Spleen (tissue), 11 donors: ENCODE measurements around the gene NUP210L. TPM values are rescaled to one million over a fixed set of nuclear protein-coding genes. Genes with fewer than 3 reads are reported as not detected.
"Not testable (repeated sequence)": the region's sequence is repeated elsewhere in the genome, so short reads cannot be mapped to it uniquely, and the experiment has no call there.

ENCODE experiments used
- DNase-seq: peaks from one replicate; pipeline ENCODE4 v3.0.0-alpha.2; 2020
- H3K27ac ChIP-seq, 8 donors: fragments of 200-600 bp; sonication (generic) in 7 of 8; 1 replicate in 4 of 8; 2 replicates in 4 of 8; pipeline versions ENCODE4 v1.5.0 to v1.8.0; 2016 to 2021; ENCODE audit warnings: inconsistent platforms in 4 of 8, mild to moderate bottlenecking in 4 of 8, moderate library complexity in 1 of 8
- H3K27me3 ChIP-seq, 7 donors: fragments of 200-600 bp; sonication (generic) in 6 of 7; replicated peaks in 1 of 7; 1 replicate in 4 of 7; 2 replicates in 3 of 7; pipeline versions ENCODE4 v1.5.0 to v1.8.0; 2016 to 2021; ENCODE audit warnings: inconsistent platforms in 3 of 7, mild to moderate bottlenecking in 1 of 7
- H3K36me3 ChIP-seq, 6 donors: fragments of 200-600 bp; sonication (generic) in 5 of 6; 1 replicate in 4 of 6; 2 replicates in 2 of 6; pipeline versions ENCODE4 v1.5.0 to v1.8.0; 2016 to 2021; ENCODE audit warnings: inconsistent platforms in 2 of 6
- H3K4me1 ChIP-seq, 6 donors: fragments of 200-600 bp; sonication (generic) in 5 of 6; 1 replicate in 3 of 6; 2 replicates in 3 of 6; pipeline versions ENCODE4 v1.5.0 to v1.8.0; 2016 to 2021; ENCODE audit warnings: inconsistent platforms in 3 of 6
- H3K4me3 ChIP-seq, 8 donors: fragments of 200-600 bp; sonication (generic) in 7 of 8; 1 replicate in 4 of 8; 2 replicates in 4 of 8; pipeline versions ENCODE4 v1.5.0 to v1.8.0; 2016 to 2021; ENCODE audit warnings: inconsistent platforms in 4 of 8, mild to moderate bottlenecking in 4 of 8, moderate library complexity in 2 of 8
- H3K9me3 ChIP-seq, 8 donors: fragments of 200-600 bp; sonication (generic) in 7 of 8; 1 replicate in 4 of 8; 2 replicates in 4 of 8; pipeline versions ENCODE4 v1.5.0 to v1.8.0; 2016 to 2021; ENCODE audit warnings: inconsistent platforms in 4 of 8
- POLR2A ChIP-seq, 3 donors: fragments of 450-650 bp; IDR thresholded peaks; one replicate each; pipeline ENCODE4 v1.5.1; 2017; ENCODE audit warnings: antibody characterized with exemption in 3 of 3, mild to moderate bottlenecking in 1 of 3
- POLR2AphosphoS5 ChIP-seq, 3 donors: sonication (generic); formaldehyde crosslinking; IDR thresholded peaks; one replicate each; pipeline ENCODE4 v1.5.1; 2017; ENCODE audit warnings: antibody characterized with exemption in 3 of 3
- WGBS, 5 donors: extraction: QIAGEN DNeasy Blood & Tissue Kit in 3 of 5; methylation state at CpG; one replicate each; pipeline versions ENCODE4 v1.1.5 to v1.1.7; 2013 to 2018; 5-methylcytosine and 5-hydroxymethylcytosine counted together
- intact Hi-C: fragments of 100-400 bp; cut with DNase I; formaldehyde crosslinking; loops from one replicate; pipeline ENCODE4 v1.15.0; 2023; ENCODE audit warnings: low total_unique reads
- polyA plus RNA-seq, 3 donors: library from polyadenylated mRNA; stranded (reverse); fragments of 200-250 nt; gene quantifications; one replicate each; pipeline ENCODE4 v1.2.1, GENCODE V29; 2013
- total RNA-seq, 7 donors: library from RNA; depleted of rRNA in 3 of 7; stranded (reverse); fragments of >200 nt in 3 of 7; fragmentation: NEBNext Ultra II Directional in 4 of 7; extraction: Animal tissue kit (Norgen Biotek cat#: 25700) in 4 of 7; gene quantifications; one replicate each; pipeline versions ENCODE4 v1.1.0 to v1.2.1, GENCODE V29; 2016 to 2021
- TF ChIP-seq, protein P1 (sequence below), 11 experiments: fragments of 200-600 bp in 7 of 11; fragments of 450-650 bp in 4 of 11; sonication (generic) in 4 of 11; IDR thresholded peaks in 8 of 11; conservative IDR thresholded peaks in 3 of 11; 1 replicate in 7 of 11; 2 replicates in 4 of 11; pipeline versions ENCODE4 v1.4.0 to v1.8.0; 2016 to 2021; ENCODE audit warnings: antibody characterized with exemption in 11 of 11, inconsistent platforms in 4 of 11, mild to moderate bottlenecking in 1 of 11
- donor health status: healthy with polysubstance abuse.
- donor health status: DM: no; HTN: no; CAD: no; lungs with moderate emphysema.
- donor health status: DM: no; HTN: no; CAD: no.
- donor health status: Bipolar disorder and iron deficiency.
- donor health status: healthy.
- donor health status: DM: no; HTN: no; CAD: no.
- donor health status: DM: yes; HTN: yes; CAD: no.

The NUP210L gene
- total and polyA plus RNA-seq, 10 donors: 0.02 to 0.34 (median 0.09) TPM; not detected in 4

DNA sequence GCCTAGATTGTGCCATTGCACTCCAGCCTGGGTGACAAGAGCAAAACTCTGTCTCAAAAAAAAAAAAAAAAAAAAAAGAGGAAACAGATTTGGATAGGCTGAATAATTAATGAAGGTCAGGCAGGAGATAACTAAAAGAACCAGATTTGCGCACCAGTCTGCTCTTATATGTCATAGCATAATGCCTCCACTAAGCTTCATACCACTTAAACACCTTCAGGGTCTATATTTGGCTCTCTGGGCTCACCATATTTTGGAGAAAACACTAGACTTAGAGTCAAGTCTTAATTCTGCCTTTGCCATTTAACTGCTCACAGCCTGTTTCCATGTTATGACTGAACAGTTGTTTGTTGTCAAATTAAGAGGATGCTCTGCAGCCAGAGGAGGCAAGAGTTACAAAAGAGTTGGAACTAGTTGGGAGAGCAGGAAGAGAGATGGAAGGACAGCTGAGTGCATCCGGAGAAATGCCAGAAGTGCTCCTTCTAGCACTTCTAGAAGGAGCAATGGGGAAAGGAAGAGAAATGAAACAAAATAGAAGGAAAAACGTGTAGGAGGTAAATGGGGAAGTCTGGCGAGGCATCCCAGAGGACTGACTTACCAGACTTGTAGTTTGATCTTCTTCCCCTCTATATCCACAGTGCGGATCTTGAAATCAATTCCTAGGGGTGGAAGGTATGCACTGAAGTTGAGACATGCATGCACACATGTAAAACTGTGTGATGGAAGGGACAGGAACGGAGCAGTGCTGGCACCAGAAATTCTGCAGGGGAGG is 170.6 kb downstream of the NUP210L start:
- Histone ChIP-seq H3K27ac (peak overlapping the region in 7 of 8 donors; percentile 82 to 91 (median 84)), H3K4me1 (peaks cover 24 to 75% (median 54%) of the 10 kb centered on the region in 6 donors), H3K4me3 (peak overlapping the region in 7 of 8 donors; percentile 29 to 72 (median 48)), H3K27me3 (no peaks in the 10 kb centered on the region), H3K36me3 (peaks cover 0 to 24% (median 0%) of the 10 kb centered on the region in 6 donors), H3K9me3 (no peaks in the 10 kb centered on the region)
- TF ChIP-seq POLR2A (IDR thresholded peaks at IDR 0.05) (no peak), POLR2AphosphoS5 (IDR thresholded peaks at IDR 0.05) (peak in 1 of 3 donors; percentile 52)
- intact Hi-C loops: loop anchor here (5.0 kb wide), 1 partner anchor 187 kb away; no protein-coding TSS in a partner anchor
- no peak for DNase-seq
- 40 to 57% (median 45%) methylated on average over 6 of the region's 6 CpGs for WGBS, 5 donors

GRCh38 chr1:153981735-153982134 is 173.1 kb downstream of the NUP210L start:
- Histone ChIP-seq H3K27ac (peak overlapping the region in 7 of 8 donors; percentile 51 to 71 (median 65)), H3K4me1 (peaks cover 24 to 81% (median 60%) of the 10 kb centered on the region in 6 donors), H3K36me3 (peaks cover 0 to 30% (median 0%) of the 10 kb centered on the region in 6 donors)
- intact Hi-C loops: loop anchor here (5.0 kb wide), 1 partner anchor 184 kb away; no protein-coding TSS in a partner anchor
- not testable (repeated sequence) for H3K27me3 ChIP-seq, DNase-seq, H3K4me3 ChIP-seq, H3K9me3 ChIP-seq
- 81 to 91% (median 83%) methylated on average over 2 of the region's 2 CpGs for WGBS, 5 donors

DNA sequence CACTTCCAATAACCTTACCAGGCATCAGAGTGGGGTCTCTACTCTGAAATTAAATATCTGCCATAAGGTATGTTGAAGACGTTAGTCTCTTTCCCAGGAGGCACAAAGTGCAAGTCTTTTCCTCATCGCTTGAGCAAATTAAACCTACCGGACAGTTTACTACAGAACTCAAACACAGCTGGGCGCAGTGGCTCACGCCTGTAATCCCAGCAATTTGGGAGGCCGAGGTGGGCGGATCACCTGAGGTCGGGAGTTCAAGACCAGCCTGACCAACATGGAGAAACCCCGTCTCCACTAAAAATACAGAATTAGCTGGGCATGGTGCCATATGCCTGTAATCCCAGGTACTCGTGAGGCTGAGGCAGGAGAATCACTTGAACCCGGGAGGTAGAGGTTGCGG is 175.8 kb downstream of the NUP210L start:
- intact Hi-C loops, H3K27me3 ChIP-seq, H3K9me3 ChIP-seq, H3K4me3 ChIP-seq: not testable (repeated sequence)
- H3K27ac ChIP-seq: peak overlapping the region in 1 of 8 donors; percentile 98
- DNase-seq: peak; percentile 39
- H3K4me1 ChIP-seq: peaks cover 20 to 81% (median 54%) of the 10 kb centered on the region in 6 donors
- 93 to 96% (median 95%) methylated on average over 12 of the region's 12 CpGs for WGBS, 5 donors
- peaks cover 0 to 52% (median 19%) of the 10 kb centered on the region in 6 donors for H3K36me3 ChIP-seq

GRCh38 chr1:153978274-153978909 is 176.5 kb downstream of the NUP210L start:
- no peaks in the 10 kb centered on the region for H3K9me3 ChIP-seq
- WGBS, 5 donors: 60 to 79% (median 69%) methylated on average over 9 of the region's 9 CpGs
- H3K27ac ChIP-seq: peak overlapping the region; percentile 91 to 98 (median 94)
- DNase-seq: peak; percentile 16
- peaks cover 20 to 80% (median 54%) of the 10 kb centered on the region in 6 donors for H3K4me1 ChIP-seq
- TF ChIP-seq POLR2A (IDR thresholded peaks at IDR 0.05) (no peak), POLR2AphosphoS5 (IDR thresholded peaks at IDR 0.05) (no peak)
- TF ChIP-seq, protein P1, sequence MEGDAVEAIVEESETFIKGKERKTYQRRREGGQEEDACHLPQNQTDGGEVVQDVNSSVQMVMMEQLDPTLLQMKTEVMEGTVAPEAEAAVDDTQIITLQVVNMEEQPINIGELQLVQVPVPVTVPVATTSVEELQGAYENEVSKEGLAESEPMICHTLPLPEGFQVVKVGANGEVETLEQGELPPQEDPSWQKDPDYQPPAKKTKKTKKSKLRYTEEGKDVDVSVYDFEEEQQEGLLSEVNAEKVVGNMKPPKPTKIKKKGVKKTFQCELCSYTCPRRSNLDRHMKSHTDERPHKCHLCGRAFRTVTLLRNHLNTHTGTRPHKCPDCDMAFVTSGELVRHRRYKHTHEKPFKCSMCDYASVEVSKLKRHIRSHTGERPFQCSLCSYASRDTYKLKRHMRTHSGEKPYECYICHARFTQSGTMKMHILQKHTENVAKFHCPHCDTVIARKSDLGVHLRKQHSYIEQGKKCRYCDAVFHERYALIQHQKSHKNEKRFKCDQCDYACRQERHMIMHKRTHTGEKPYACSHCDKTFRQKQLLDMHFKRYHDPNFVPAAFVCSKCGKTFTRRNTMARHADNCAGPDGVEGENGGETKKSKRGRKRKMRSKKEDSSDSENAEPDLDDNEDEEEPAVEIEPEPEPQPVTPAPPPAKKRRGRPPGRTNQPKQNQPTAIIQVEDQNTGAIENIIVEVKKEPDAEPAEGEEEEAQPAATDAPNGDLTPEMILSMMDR (IDR thresholded peaks at IDR 0.05 in 8 of 11, conservative IDR thresholded peaks at IDR 0.05 in 3 of 11): no peak
- H3K4me3 ChIP-seq: peak overlapping the region in 7 of 8 donors; percentile 84 to 98 (median 95)
- H3K36me3 ChIP-seq: peaks cover 0 to 58% (median 26%) of the 10 kb centered on the region in 6 donors
- H3K27me3 ChIP-seq: no peaks in the 10 kb centered on the region
- intact Hi-C loops: no loop called here

- H3K36me3 ChIP-seq: peaks cover 0 to 58% (median 32%) of the 10 kb centered on the region in 6 donors
- H3K4me1 ChIP-seq: peaks cover 20 to 78% (median 51%) of the 10 kb centered on the region in 6 donors
- intact Hi-C loops: no loop called here
- peak within 1 kb of the TSS; percentile 91 to 98 (median 94) for H3K27ac ChIP-seq
- peak in 2 of 3 donors; percentile 52 to 89 for TF ChIP-seq POLR2A (IDR thresholded peaks at IDR 0.05)
- TF ChIP-seq POLR2AphosphoS5 (IDR thresholded peaks at IDR 0.05): peak; percentile 98
- TF ChIP-seq, protein P1 (IDR thresholded peaks at IDR 0.05 in 8 of 11, conservative IDR thresholded peaks at IDR 0.05 in 3 of 11): peak in 3 of 11 experiments; percentile 21 to 43 (median 28)
- no peaks in the 10 kb centered on the region for H3K27me3 ChIP-seq
- peak within 1 kb of the TSS; percentile 84 to 98 (median 94) for H3K4me3 ChIP-seq
- DNase-seq: peak; percentile 97
- H3K9me3 ChIP-seq: no peaks in the 10 kb centered on the region
- 0 to 1% (median 1%) methylated on average over 40 to 75 of the region's 75 CpGs for WGBS, 5 donors
Observed at GRCh38 chr1:153977250-153978240, 177.3 kb downstream of the NUP210L start, which contains the start of gene JTB. Gene JTB, minus strand, starts transcription at chr1:153977674. Its CDS starts 422 bp downstream, at chr1:153977252.
